Ishikawa (cell line): ENCODE results near the gene CMAS.

Experiments
- CEBPB ChIP-seq: IDR thresholded peaks from 2 replicates; pipeline ENCODE4 v1.6.1; 2012
- CREB1 ChIP-seq: IDR thresholded peaks from 2 replicates; pipeline ENCODE4 v1.6.1; 2012; ENCODE audit warnings: low read depth
- EGR1 ChIP-seq: IDR thresholded peaks from 2 replicates; pipeline ENCODE4 v1.6.1; 2012
- EP300 ChIP-seq: IDR thresholded peaks from 2 replicates; pipeline ENCODE4 v1.6.1; 2012; ENCODE audit warnings: borderline replicate concordance
- FOXM1 ChIP-seq: IDR thresholded peaks from 2 replicates; pipeline ENCODE4 v1.6.1; 2012; ENCODE audit warnings: low read depth, borderline replicate concordance
- MAX ChIP-seq: IDR thresholded peaks from 2 replicates; pipeline ENCODE4 v1.6.1; 2012
- NFIC ChIP-seq: IDR thresholded peaks from 2 replicates; pipeline ENCODE4 v1.6.1; 2012
- RAD21 ChIP-seq: IDR thresholded peaks from 2 replicates; pipeline ENCODE4 v1.6.1; 2012; ENCODE audit warnings: low read depth
- REST ChIP-seq: IDR thresholded peaks from 2 replicates; pipeline ENCODE4 v1.6.1; 2012; ENCODE audit warnings: low read depth, mild to moderate bottlenecking
- TAF1 ChIP-seq: IDR thresholded peaks from 2 replicates; pipeline ENCODE4 v1.6.1; 2012; ENCODE audit warnings: low read depth, mild to moderate bottlenecking
- TCF12 ChIP-seq: IDR thresholded peaks from 2 replicates; pipeline ENCODE4 v1.6.1; 2012; ENCODE audit warnings: low read depth
- TEAD4 ChIP-seq: IDR thresholded peaks from 2 replicates; pipeline ENCODE4 v1.6.1; 2012
- USF1 ChIP-seq: IDR thresholded peaks from 2 replicates; pipeline ENCODE4 v1.6.1; 2012
- YY1 ChIP-seq: IDR thresholded peaks from 2 replicates; pipeline ENCODE4 v1.6.1; 2012; ENCODE audit warnings: low read depth
- ZBTB7A ChIP-seq: IDR thresholded peaks from 2 replicates; pipeline ENCODE4 v1.6.1; 2012; ENCODE audit warnings: low read depth

The CMAS gene

GRCh38 chr12:22046090-22046967 is at the start of gene CMAS:
Gene CMAS, plus strand, starts transcription at chr12:22046218. Its CDS starts 86 bp downstream, at chr12:22046304.
- TF ChIP-seq MAX (peak; percentile 57; the same call in 1 of the 2 replicates), TAF1 (peak; percentile 69), REST (peak; percentile 71), ZBTB7A (no peak; the same call in 1 of the 2 replicates), TEAD4 (no peak), EGR1 (peak; percentile 88), YY1 (peak; percentile 55; the same call in 1 of the 2 replicates)

- TF ChIP-seq REST, result no peak
- no peak for TF ChIP-seq CREB1
- TF ChIP-seq EGR1, result no peak
- no peak for TF ChIP-seq TAF1
- no peak for TF ChIP-seq TEAD4
- no peak for TF ChIP-seq USF1
- no peak for TF ChIP-seq YY1
- no peak for TF ChIP-seq CEBPB
- no peak for TF ChIP-seq NFIC
- no peak for TF ChIP-seq MAX
- no peak for TF ChIP-seq FOXM1
- no peak for TF ChIP-seq EP300
- TF ChIP-seq RAD21, result no peak
- TF ChIP-seq ZBTB7A, result no peak
- TF ChIP-seq TCF12, result no peak
Measured at GRCh38 chr12:21998295-21998694, 47.7 kb upstream of the CMAS start.

- TF ChIP-seq NFIC (no peak), USF1 (no peak), RAD21 (no peak), CREB1 (no peak), TCF12 (no peak), YY1 (no peak), TAF1 (no peak), EGR1 (no peak), TEAD4 (no peak), ZBTB7A (no peak), EP300 (no peak), CEBPB (no peak), FOXM1 (no peak), MAX (no peak)
Measured at GRCh38 chr12:21998782-21999181, 47.2 kb upstream of the CMAS start.

GRCh38 chr12:22002430-22002829 is 43.6 kb upstream of the CMAS start:
- no peak for TF ChIP-seq CEBPB

GRCh38 chr12:22008196-22008595 is 37.8 kb upstream of the CMAS start:
- TF ChIP-seq REST (no peak), CEBPB (no peak), FOXM1 (no peak), CREB1 (no peak), ZBTB7A (no peak), EP300 (no peak), TCF12 (no peak), TAF1 (no peak), NFIC (no peak), TEAD4 (no peak), USF1 (no peak), YY1 (no peak), EGR1 (no peak), RAD21 (no peak)
